KBM-7 (cell line): ENCODE data around the gene NXPH4.

Experiments used
- DNase-seq: peaks from one replicate; pipeline ENCODE4 v3.0.0-alpha.2; 2015
- in situ Hi-C: fragments of 300-500 bp; cut with MboI; formaldehyde crosslinking; loops from 2 replicates; pipeline ENCODE4 v1.14.3; 2020; ENCODE audit warnings: low sequenced_read_pairs, low pct_unique_long_range_greater_than_20kb, mixed read lengths

NXPH4 gene

DNA sequence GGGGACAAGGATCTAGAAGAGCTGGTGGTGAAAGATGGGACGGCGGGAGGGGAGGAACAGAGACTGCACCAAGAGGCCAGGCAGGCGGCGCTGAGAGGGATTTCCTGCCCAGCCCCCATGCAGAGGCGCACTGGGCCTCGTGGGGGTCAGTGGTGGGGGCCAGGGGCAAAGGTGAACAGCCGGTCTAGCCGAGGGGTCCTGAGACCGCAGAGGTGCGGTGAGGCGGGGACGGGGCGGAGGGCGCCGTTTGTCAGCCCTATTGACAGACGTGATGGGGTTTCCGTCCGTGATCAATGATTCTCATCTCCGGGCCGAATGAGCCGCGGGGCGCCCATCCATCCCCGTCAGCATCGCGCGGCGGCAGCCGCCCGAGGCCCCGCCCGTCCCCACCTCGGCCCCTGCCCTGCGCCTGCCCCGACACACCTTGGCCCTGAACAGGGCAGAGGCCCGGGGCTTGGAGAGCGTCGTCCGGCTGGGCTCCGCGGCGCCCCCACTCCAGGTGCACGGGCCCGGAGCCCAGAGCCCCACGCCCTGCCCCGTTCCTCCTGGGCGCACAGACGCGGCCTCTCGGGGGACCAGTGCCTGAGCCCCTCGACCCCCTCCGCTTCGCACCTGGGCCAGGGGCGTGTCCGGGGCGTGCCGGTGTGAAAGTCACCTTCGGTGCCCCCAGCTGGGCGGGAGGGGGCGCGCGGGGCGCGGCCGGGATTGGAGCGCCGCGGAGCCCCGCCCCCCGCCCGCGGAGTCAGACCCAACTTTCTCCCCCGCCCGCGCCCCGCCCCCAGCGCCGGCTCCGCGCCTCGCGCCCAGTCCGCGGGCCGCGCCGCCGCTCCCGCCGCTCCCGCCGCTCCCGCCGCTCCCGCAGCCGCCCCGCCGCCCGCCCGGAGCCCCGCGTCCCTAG is at the start of gene NXPH4:
TSS of gene NXPH4 (plus strand) at position 781 of the 898 bp plus-strand sequence. CDS start 176 bp downstream, outside the sequence.
- in situ Hi-C loops = no loop called here
- DNase-seq = no peak

DNA sequence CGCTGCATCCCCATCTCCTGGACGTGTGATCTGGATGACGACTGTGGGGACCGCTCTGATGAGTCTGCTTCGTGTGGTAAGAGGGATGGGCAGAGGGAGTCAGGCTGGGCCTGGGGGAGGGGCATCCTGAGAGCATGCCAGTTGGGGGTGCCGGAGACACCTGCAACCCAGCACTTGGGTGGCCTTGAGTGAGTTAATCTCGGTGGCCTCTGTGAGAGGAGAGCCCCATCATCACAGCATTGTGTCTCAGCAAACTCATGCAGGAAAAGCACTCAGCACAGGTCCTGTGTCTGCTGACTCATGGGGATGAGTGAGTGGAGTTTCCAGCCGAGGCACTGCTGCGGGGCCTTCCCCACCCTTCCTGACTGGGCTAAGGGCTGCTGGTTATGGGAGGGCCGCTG is 49.6 kb upstream of the NXPH4 start:
- no peak for DNase-seq

DNA sequence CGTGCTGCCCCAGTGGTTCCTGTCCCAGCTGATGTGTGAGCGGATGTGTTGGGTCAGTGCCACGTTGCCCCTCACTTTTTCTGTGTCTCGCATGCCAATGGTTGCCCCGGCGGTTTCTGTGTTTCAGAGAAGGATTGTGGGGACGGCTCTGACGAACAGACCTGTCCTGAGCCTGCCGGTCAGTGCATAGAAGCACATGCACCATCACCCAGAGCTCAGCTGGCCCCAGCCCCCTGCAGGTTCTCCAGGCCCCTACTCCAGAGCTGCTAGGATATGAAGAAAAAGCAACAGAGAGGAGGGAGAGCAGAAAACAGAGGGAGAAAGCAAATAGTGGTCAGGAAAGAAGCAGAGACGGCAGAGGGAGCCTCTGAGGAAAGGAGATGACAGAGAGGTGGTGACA is 48.5 kb upstream of the NXPH4 start:
- DNase-seq = no peak
- in situ Hi-C loops = no loop called here

More for the DNA sequence above, 49.6 kb upstream of the NXPH4 start:
- in situ Hi-C loops = no loop called here

DNA sequence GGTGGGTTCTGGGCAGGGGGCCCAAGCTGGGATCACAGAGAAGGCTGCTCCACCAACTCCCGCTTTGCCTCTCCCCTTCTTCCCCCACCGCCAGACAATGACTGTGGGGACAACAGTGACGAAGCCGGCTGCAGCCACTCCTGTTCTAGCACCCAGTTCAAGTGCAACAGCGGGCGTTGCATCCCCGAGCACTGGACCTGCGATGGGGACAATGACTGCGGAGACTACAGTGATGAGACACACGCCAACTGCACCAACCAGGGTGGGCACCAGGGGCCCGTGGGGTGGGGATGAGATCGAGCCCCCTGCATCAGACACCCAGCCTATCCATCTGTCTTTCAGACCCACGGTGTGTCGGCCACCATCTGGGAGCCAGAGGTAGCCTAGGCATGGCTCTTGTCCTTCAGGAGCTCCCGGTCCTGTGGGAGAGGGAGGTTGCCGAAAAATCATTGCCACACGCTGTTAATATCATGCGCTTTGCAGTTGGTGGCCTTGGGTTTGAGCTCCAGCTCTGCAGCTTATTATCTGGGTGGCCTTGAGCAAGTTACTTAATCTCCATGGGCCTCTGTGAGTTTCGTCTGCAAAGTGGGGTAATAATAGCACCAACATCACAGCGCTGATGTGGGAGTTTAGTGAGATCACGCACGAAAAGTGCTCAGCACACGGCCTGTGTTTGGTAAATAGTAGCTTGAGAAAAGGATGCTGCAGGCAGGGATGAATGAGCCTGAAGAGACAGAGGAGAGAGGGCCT is 47.4 kb upstream of the NXPH4 start:
- no peak for DNase-seq
- in situ Hi-C loops = no loop called here

DNA sequence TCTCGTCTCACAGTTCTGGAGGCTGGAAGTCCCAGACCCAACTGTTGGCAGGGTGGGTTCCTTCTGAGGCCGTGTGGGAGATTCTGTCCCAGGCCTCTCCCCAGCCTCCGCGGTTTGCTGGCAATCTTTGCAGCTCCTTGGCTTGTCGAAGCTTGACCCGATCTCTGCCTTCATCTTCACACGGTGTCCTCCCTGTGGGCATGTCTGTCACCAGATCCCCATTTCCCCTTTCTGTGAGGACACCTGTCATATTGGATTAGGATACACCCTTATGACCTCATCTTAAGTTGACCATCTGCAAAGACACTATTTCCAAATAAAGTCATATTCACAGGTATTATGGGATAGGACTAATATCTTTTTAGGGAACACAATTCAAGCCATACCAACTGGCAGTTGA is 46.6 kb upstream of the NXPH4 start:
- in situ Hi-C loops = no loop called here
- peak; percentile 23 for DNase-seq

DNA sequence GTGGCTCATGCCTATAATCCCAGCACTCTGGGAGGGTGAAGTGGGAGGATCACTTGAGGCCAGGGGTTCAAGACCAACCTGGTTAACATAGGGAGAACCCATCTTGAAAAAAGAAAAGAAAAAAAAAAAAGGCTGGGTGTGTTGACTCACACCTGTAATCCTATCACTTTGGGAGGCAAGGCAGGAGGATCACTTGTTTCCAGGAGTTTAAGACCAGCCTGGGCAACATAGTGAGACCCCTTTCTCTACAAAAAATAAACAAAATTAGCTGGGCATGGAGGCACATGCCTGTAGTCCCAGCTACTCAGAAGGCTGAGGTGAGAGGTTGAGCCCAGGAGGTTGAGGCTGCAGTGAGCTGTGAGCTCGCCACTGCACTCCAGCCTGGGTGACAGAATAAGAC is 46.2 kb upstream of the NXPH4 start:
- in situ Hi-C loops = no loop called here
- no peak for DNase-seq

DNA sequence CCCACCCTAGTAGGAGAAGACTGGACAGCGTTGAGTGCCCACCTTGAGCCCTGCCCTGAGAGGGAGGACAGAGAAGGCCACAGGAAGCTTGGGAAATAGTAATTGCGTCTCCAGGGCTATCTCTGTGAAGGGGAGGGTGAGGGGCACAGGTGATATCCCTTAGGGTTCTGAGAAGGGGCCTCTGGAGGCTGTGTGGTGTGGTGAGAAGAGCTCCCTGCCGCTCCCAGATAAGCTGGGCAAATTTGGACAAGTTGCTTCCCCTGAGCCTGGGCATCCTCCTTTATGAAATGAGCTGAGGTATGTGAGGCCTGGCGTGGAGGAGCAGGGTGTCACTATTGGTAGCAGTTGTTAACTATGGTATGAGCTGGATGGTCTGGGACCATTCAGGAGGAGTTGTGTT is 45.7 kb upstream of the NXPH4 start:
- in situ Hi-C loops = no loop called here
- DNase-seq = no peak

DNA sequence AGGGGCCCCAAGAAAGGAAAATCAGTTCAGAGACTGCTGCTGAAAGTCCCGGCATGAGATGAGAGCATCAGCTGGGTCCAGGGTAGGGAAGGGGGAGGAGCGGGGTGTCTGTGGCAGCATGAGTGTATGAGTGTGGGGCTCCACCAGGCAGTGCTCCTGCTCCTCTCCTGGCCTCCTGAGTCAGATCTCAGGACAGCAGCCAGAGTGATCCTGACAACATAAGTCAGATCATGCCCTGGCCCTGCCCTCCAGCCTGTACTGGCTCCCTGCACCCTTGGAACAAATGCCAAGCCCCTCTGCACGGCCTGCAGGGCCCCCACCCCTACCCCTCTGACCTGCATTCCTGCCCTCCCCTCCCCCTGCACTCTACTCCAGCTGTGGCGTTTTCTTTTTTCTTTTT is 44.9 kb upstream of the NXPH4 start:
- DNase-seq = no peak
- in situ Hi-C loops = no loop called here

DNA sequence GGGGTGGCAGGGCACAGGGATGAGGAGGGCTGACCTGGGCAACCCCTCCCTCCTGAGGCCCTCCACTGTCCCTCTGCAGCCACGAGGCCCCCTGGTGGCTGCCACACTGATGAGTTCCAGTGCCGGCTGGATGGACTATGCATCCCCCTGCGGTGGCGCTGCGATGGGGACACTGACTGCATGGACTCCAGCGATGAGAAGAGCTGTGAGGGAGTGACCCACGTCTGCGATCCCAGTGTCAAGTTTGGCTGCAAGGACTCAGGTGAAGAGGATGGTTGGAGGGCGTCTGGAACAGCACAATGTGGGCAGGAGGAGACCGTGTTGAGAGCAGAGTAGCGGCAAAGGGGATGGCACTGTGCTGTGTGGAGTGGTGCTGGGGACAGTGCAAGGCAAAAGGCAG is 43.5 kb upstream of the NXPH4 start:
- in situ Hi-C loops = no loop called here

DNA sequence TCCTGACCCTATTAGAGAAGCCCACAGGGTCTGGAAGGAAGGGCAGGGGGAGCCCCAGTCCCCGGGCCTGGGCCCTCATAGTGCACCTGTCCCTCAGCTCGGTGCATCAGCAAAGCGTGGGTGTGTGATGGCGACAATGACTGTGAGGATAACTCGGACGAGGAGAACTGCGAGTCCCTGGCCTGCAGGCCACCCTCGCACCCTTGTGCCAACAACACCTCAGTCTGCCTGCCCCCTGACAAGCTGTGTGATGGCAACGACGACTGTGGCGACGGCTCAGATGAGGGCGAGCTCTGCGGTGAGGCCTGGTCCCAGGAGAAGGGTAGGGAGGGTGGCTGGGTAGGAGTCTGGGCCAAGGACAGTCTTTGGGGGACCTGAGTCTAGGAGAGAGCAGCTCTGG is 42.9 kb upstream of the NXPH4 start:
- DNase-seq = no peak
- in situ Hi-C loops = no loop called here

More for the DNA sequence above, 43.5 kb upstream of the NXPH4 start:
- peak; percentile 53 for DNase-seq

DNA sequence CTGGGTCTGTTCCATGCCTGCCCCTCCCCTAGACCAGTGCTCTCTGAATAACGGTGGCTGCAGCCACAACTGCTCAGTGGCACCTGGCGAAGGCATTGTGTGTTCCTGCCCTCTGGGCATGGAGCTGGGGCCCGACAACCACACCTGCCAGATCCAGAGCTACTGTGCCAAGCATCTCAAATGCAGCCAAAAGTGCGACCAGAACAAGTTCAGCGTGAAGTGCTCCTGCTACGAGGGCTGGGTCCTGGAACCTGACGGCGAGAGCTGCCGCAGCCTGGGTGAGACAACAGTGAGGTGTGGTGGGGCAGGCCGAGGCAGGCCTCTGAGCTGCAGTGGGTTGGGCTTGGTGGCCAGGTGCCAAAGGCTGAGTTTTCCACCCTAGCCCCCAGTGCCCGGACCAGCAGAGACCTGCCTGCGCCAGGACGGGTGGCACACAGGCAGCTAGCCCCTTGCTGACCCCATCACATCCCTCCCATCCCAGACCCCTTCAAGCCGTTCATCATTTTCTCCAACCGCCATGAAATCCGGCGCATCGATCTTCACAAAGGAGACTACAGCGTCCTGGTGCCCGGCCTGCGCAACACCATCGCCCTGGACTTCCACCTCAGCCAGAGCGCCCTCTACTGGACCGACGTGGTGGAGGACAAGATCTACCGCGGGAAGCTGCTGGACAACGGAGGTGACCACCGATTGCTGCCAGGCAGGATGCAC is 41.0 kb upstream of the NXPH4 start:
- DNase-seq = peak; percentile 55
- in situ Hi-C loops = no loop called here

DNA sequence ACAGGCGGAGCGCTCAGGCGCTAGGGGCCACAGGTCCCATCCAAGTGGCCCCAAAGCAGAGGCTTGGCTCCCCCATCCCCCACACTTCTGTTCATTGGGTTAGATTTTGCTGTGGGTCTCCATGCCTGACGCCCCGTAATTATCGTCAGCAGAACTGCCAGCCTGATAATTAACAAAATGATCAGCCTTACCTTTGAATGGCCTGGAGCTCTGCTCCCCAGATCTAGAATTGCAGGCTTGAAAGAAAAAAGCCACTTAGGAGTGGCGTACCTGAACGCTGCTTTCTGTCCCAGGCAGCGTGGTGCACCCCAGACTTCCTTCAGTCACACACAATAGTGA is 40.5 kb upstream of the NXPH4 start:
- DNase-seq = no peak
- in situ Hi-C loops = no loop called here

DNA sequence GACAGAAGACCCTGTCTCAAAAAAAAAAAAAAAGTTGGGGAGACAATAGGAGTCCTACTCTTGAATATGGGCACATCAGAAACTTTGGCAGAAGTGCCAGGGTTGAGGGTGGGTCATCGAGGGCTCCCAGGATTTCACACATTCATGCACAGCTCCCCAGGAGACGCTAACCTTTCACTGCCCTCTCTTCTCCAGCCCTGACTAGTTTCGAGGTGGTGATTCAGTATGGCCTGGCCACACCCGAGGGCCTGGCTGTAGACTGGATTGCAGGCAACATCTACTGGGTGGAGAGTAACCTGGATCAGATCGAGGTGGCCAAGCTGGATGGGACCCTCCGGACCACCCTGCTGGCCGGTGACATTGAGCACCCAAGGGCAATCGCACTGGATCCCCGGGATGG is 39.7 kb upstream of the NXPH4 start:
- no peak for DNase-seq
- in situ Hi-C loops = no loop called here

DNA sequence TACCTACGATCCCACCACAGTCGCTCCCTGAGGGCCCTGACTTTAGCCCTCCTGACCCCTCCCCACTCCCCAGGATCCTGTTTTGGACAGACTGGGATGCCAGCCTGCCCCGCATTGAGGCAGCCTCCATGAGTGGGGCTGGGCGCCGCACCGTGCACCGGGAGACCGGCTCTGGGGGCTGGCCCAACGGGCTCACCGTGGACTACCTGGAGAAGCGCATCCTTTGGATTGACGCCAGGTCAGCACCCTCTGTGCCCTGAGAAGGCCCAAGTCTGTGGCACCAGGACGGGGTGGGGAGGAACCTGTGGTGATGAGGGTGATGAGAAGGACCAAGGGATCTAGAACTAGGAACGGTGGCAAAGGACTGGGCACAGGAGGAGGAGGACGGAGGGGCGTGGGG is 39.2 kb upstream of the NXPH4 start:
- in situ Hi-C loops = no loop called here
- no peak for DNase-seq

DNA sequence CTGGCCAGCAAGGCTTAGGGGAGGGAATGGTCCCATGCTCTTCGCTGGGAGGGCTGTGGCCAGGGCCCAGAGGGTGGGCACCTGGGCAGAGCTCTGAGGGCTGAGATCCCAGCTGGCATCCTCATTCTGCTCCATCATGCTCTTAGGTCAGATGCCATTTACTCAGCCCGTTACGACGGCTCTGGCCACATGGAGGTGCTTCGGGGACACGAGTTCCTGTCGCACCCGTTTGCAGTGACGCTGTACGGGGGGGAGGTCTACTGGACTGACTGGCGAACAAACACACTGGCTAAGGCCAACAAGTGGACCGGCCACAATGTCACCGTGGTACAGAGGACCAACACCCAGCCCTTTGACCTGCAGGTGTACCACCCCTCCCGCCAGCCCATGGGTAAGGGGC is 38.4 kb upstream of the NXPH4 start:
- in situ Hi-C loops = no loop called here
- DNase-seq = no peak

DNA sequence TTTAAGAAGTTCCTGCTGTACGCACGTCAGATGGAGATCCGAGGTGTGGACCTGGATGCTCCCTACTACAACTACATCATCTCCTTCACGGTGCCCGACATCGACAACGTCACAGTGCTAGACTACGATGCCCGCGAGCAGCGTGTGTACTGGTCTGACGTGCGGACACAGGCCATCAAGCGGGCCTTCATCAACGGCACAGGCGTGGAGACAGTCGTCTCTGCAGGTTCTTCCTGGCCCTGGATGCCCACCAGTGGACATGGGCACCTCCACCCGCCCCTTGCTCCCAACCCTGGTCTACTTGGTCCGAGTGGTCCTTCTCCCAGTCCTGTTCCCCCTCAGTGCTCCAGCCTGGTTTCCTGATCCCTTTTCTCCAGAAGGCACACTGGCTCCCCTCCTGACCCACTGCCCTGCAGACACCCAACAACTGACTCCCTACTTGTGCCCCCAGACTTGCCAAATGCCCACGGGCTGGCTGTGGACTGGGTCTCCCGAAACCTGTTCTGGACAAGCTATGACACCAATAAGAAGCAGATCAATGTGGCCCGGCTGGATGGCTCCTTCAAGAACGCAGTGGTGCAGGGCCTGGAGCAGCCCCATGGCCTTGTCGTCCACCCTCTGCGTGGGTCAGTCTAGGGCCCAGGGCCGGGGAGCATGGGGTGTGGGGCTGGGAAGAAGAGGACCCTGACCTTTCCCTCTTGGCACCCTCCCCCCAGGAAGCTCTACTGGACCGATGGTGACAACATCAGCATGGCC is 37.1 kb upstream of the NXPH4 start:
- in situ Hi-C loops = no loop called here
- no peak for DNase-seq

DNA sequence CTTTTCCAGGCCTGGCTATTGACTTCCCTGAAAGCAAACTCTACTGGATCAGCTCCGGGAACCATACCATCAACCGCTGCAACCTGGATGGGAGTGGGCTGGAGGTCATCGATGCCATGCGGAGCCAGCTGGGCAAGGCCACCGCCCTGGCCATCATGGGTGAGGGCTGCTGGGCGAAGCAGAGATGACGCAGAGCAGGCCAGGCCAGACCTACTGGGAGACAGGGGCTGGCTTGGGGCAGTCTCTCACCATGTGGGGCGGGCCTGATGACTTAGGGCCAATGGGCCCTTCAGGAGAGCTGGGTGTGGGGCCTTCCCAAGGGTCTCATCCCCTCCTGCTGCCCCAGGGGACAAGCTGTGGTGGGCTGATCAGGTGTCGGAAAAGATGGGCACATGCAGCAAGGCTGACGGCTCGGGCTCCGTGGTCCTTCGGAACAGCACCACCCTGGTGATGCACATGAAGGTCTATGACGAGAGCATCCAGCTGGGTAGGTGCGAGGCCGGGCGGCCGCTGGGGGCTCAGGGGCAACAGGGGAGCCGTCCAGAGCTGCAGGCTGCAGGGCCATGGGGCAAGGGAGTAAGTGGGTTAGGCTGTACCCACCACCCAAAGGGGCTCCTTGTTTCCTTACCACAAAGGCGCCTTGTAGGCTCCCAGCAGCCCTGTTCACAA is 36.1 kb upstream of the NXPH4 start:
- DNase-seq = no peak
- in situ Hi-C loops = no loop called here

DNA sequence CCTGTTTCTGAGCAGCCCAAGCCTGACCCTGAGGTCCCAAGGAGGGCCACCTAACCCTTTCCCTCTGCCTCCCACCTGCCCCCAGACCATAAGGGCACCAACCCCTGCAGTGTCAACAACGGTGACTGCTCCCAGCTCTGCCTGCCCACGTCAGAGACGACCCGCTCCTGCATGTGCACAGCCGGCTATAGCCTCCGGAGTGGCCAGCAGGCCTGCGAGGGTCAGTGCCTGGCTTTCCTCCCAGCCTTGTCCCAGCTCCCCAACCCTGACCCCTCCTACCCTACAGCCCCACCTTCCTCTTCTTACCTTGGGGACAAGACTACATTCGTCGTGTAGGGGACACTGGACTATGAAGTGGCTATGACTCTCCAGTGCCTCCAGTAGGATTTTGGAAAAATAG is 35.5 kb upstream of the NXPH4 start:
- DNase-seq = no peak
- in situ Hi-C loops = no loop called here
